Osteocyte (in vitro differentiated cells): ENCODE measurements around the gene IL7R. TPM values are rescaled to one million over a fixed set of nuclear protein-coding genes. Genes with fewer than 3 reads are reported as not detected.
A peak's percentile ranks its signal among the peaks of the same experiment; 100 is the strongest.

ENCODE experiments used
- DNase-seq: peaks from one replicate; pipeline ENCODE4 v3.0.0; 2021; ENCODE audit warnings: mixed read lengths; ENCODE audit not compliant: unreplicated experiment; ENCODE audit errors: extremely low spot score
- H3K27ac Mint-ChIP-seq: one replicate; pipeline ENCODE4 v1.8.0; 2021; ENCODE audit warnings: mild to moderate bottlenecking, mixed read lengths; ENCODE audit not compliant: unreplicated experiment
- H3K27me3 Mint-ChIP-seq: one replicate; pipeline ENCODE4 v1.8.0; 2021; ENCODE audit warnings: mixed read lengths; ENCODE audit not compliant: unreplicated experiment
- H3K36me3 Mint-ChIP-seq: one replicate; pipeline ENCODE4 v1.8.0; 2021; ENCODE audit warnings: mixed read lengths; ENCODE audit not compliant: unreplicated experiment
- H3K4me1 Mint-ChIP-seq: one replicate; pipeline ENCODE4 v1.8.0; 2021; ENCODE audit warnings: mixed read lengths; ENCODE audit not compliant: unreplicated experiment
- H3K4me3 Mint-ChIP-seq: one replicate; pipeline ENCODE4 v1.8.0; 2021; ENCODE audit warnings: mild to moderate bottlenecking, moderate library complexity, mixed read lengths; ENCODE audit not compliant: unreplicated experiment
- H3K9me3 Mint-ChIP-seq: one replicate; pipeline ENCODE4 v1.8.0; 2021; ENCODE audit warnings: mixed read lengths; ENCODE audit not compliant: unreplicated experiment
- CTCF ChIP-seq: fragments of 200-600 bp; sonication (generic); IDR thresholded peaks from 2 replicates; pipeline ENCODE4 v1.5.0; 2021; ENCODE audit warnings: antibody characterized with exemption, mild to moderate bottlenecking, moderate library complexity
- total RNA-seq: library from RNA; stranded (reverse); gene quantifications from 2 replicates; pipeline ENCODE4 v1.2.1, GENCODE V29; 2021

The IL7R gene
- total RNA-seq, 1 donor from 2014 or later = 0.43 TPM

- Mint-ChIP-seq H3K9me3 (no peaks in the 10 kb centered on the region), H3K4me3 (no peak overlapping the region), H3K36me3 (no peaks in the 10 kb centered on the region), H3K4me1 (peaks cover 17% of the 10 kb centered on the region), H3K27me3 (no peaks in the 10 kb centered on the region), H3K27ac (peak overlapping the region; percentile 52)
- no peak for TF ChIP-seq CTCF
- DNase-seq = no peak
Observed at GRCh38 chr5:35884191-35884769, 27.6 kb downstream of the IL7R start.

GRCh38 chr5:35884773-35885172, 28.1 kb downstream of the IL7R start:
- Mint-ChIP-seq H3K36me3 (no peaks in the 10 kb centered on the region), H3K9me3 (no peaks in the 10 kb centered on the region), H3K4me3 (no peak overlapping the region), H3K27me3 (no peaks in the 10 kb centered on the region), H3K27ac (no peak overlapping the region), H3K4me1 (peaks cover 17% of the 10 kb centered on the region)
- TF ChIP-seq CTCF = no peak
- DNase-seq = no peak

GRCh38 chr5:35886381-35886780, 29.7 kb downstream of the IL7R start:
- DNase-seq = no peak
- no peaks in the 10 kb centered on the region for H3K9me3 Mint-ChIP-seq
- no peak for TF ChIP-seq CTCF
- H3K27ac Mint-ChIP-seq = no peak overlapping the region
- no peak overlapping the region for H3K4me3 Mint-ChIP-seq
- peaks cover 17% of the 10 kb centered on the region for H3K4me1 Mint-ChIP-seq
- no peaks in the 10 kb centered on the region for H3K27me3 Mint-ChIP-seq
- no peaks in the 10 kb centered on the region for H3K36me3 Mint-ChIP-seq

- Mint-ChIP-seq H3K9me3 (no peaks in the 10 kb centered on the region), H3K27ac (no peak overlapping the region), H3K4me1 (peaks cover 17% of the 10 kb centered on the region), H3K27me3 (no peaks in the 10 kb centered on the region), H3K4me3 (no peak overlapping the region), H3K36me3 (no peaks in the 10 kb centered on the region)
- DNase-seq = no peak
- TF ChIP-seq CTCF = no peak
Observed at GRCh38 chr5:35887321-35888100, 30.8 kb downstream of the IL7R start.
